ENCODE results near the gene CFAP91. TPM values are rescaled to one million over a fixed set of nuclear protein-coding genes. Genes with fewer than 3 reads are reported as not detected.

The CFAP91 gene
- total and polyA plus RNA-seq, 2 donors (not counting 3 experiments of a cell fraction or from before 2014, with no cell fraction given): 0.40 to 0.54 TPM

DNA sequence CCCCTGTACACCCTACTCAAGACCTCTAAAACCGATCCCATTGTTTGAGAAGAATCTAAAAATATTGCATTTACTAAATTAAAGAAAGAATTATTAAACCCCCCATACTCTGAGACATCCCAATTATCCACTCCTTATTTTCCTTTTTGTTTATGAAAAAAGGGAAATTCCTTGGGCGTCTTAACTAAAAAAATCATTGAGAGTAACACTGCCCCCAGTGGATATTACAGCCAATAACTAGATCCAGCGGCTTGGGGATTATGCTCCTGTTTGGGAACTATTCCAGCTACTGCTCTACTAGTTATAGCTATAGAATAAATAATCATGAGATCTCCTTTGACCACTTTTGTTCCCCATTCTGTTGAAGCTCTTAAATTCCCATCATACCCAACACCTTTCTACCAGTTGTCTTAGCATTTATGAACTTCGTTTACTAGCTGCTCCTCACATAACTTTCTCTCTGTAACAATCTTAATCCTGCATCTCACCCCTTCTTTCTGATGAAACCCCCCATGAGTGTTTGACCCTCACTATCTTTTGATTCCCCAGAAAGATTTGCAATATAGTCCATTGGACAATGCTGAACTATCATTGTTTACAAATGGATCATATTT is 12.7 kb upstream of the CFAP91 start:
- DNase-seq (ENCODE audit: low read depth, low spot score) (peak; percentile 52), FAIRE-seq (peak; percentile 69)
- no peak overlapping the region for H3K4me2 ChIP-seq (ENCODE audit: insufficient read depth, low read length)
- H3K27me3 ChIP-seq (ENCODE audit: control insufficient read depth in 2 of 2, insufficient read depth in 2 of 2, low read length in 2 of 2): no peaks in the 10 kb centered on the region
- intact Hi-C loops (cut with micrococcal nuclease) (loop anchor here (1.0 kb wide), 1 partner anchor 80 kb away; no protein-coding TSS in a partner anchor), dilution Hi-C loops (cut with MboI; ENCODE audit: extremely low pct_ligation_motif_present, low sequenced_read_pairs) (no loop called here)
- BruUV-seq (replicated peaks): no TSS peak
- no peaks in the 10 kb centered on the region for H3K9me1 ChIP-seq (replicated peaks; ENCODE audit: control insufficient read depth, extremely low read depth, insufficient read depth, low read length)
- H3K4me3 ChIP-seq (replicated peaks in 1 of 3; ENCODE audit: insufficient read depth in 1 of 3, low read depth in 1 of 3, low read length in 3 of 3): no peak overlapping the region
- H3K36me3 ChIP-seq (ENCODE audit: control insufficient read depth in 2 of 2, extremely low read depth in 1 of 2, insufficient read depth in 2 of 2, low read length in 2 of 2): no peaks in the 10 kb centered on the region
- no peak overlapping the region for H2AFZ ChIP-seq (ENCODE audit: low read depth, low read length)
- H3K27ac ChIP-seq (ENCODE audit: insufficient read depth, low read depth, low read length): no peak overlapping the region
- H3K9ac ChIP-seq (replicated peaks; ENCODE audit: extremely low read depth, insufficient read depth, low read length): no peak overlapping the region
- TF ChIP-seq FOS (IDR thresholded peaks at IDR 0.05; ENCODE audit: borderline replicate concordance, insufficient read depth, low read length): no peak
- TF ChIP-seq, protein P1, sequence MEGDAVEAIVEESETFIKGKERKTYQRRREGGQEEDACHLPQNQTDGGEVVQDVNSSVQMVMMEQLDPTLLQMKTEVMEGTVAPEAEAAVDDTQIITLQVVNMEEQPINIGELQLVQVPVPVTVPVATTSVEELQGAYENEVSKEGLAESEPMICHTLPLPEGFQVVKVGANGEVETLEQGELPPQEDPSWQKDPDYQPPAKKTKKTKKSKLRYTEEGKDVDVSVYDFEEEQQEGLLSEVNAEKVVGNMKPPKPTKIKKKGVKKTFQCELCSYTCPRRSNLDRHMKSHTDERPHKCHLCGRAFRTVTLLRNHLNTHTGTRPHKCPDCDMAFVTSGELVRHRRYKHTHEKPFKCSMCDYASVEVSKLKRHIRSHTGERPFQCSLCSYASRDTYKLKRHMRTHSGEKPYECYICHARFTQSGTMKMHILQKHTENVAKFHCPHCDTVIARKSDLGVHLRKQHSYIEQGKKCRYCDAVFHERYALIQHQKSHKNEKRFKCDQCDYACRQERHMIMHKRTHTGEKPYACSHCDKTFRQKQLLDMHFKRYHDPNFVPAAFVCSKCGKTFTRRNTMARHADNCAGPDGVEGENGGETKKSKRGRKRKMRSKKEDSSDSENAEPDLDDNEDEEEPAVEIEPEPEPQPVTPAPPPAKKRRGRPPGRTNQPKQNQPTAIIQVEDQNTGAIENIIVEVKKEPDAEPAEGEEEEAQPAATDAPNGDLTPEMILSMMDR (IDR thresholded peaks at IDR 0.05; ENCODE audit: extremely low read depth in 1 of 2, insufficient read depth in 1 of 2, low read depth in 1 of 2, low read length in 2 of 2): peak; percentile 38 to 45
- H3K4me1 ChIP-seq (ENCODE audit: control insufficient read depth, extremely low read depth, insufficient read depth, low read length): no peaks in the 10 kb centered on the region
- POLR2A ChIA-PET: interaction anchor here (0.6 kb wide), 2 partner anchors 323 to 425 kb away, joined by 4 read pairs; no protein-coding TSS in a partner anchor
- CTCF ChIA-PET: interaction anchor here (0.6 to 2.0 kb wide), 25 partner anchors 9 to 213 kb away, joined by 3 to 12 read pairs (median 4); partner anchors contain the start of genes CFAP91 and COX17
- no peaks in the 10 kb centered on the region for H3K9me3 ChIP-seq (replicated peaks; ENCODE audit: control insufficient read depth, insufficient read depth, low read length)
- no peaks in the 10 kb centered on the region for H3K79me2 ChIP-seq (ENCODE audit: control insufficient read depth, insufficient read depth, low read length)
- H4K20me1 ChIP-seq (replicated peaks; ENCODE audit: control insufficient read depth, extremely low read depth, insufficient read depth, low read length): no peaks in the 10 kb centered on the region

DNA sequence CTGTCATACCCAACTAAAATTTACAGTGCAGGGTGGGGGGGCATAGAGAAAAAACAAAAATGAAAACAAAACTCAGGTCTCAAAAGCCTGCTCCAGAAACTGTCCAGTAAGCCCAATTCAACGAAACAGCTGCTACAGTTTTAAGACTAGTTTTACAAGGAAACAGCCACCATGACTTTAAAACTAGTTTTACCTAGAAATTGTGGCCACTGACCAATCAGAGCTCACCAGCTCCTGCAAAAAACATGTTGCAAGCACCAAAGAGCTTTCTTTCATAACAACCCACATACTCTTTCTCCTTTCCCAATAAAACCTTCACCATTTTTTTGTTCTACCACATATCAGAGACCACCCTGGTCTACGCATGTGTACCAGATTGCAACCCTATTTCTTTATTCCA is 7.3 kb upstream of the CFAP91 start:
- no peak for DNase-seq (ENCODE audit: low read depth, low spot score)
- Histone ChIP-seq H3K4me1 (ENCODE audit: control insufficient read depth, extremely low read depth, insufficient read depth, low read length) (no peaks in the 10 kb centered on the region), H3K9ac (replicated peaks; ENCODE audit: extremely low read depth, insufficient read depth, low read length) (no peak overlapping the region), H3K4me2 (ENCODE audit: insufficient read depth, low read length) (no peak overlapping the region), H3K79me2 (ENCODE audit: control insufficient read depth, insufficient read depth, low read length) (no peaks in the 10 kb centered on the region), H3K27me3 (ENCODE audit: control insufficient read depth in 2 of 2, insufficient read depth in 2 of 2, low read length in 2 of 2) (no peaks in the 10 kb centered on the region), H4K20me1 (replicated peaks; ENCODE audit: control insufficient read depth, extremely low read depth, insufficient read depth, low read length) (no peaks in the 10 kb centered on the region), H3K9me3 (replicated peaks; ENCODE audit: control insufficient read depth, insufficient read depth, low read length) (no peaks in the 10 kb centered on the region), H3K9me1 (replicated peaks; ENCODE audit: control insufficient read depth, extremely low read depth, insufficient read depth, low read length) (no peaks in the 10 kb centered on the region), H3K27ac (ENCODE audit: insufficient read depth, low read depth, low read length) (no peak overlapping the region), H3K36me3 (ENCODE audit: control insufficient read depth in 2 of 2, extremely low read depth in 1 of 2, insufficient read depth in 2 of 2, low read length in 2 of 2) (no peaks in the 10 kb centered on the region), H3K4me3 (replicated peaks in 1 of 3; ENCODE audit: insufficient read depth in 1 of 3, low read depth in 1 of 3, low read length in 3 of 3) (no peak overlapping the region), H2AFZ (ENCODE audit: low read depth, low read length) (no peak overlapping the region)
- no TSS peak for BruUV-seq (replicated peaks)
- FAIRE-seq: no peak
- intact Hi-C loops (cut with micrococcal nuclease) (no loop called here), dilution Hi-C loops (cut with MboI; ENCODE audit: extremely low pct_ligation_motif_present, low sequenced_read_pairs) (no loop called here)
- TF ChIP-seq POLR2A (IDR thresholded peaks at IDR 0.05; ENCODE audit: low read depth, low read length): no peak
- no peak for TF ChIP-seq JUN (IDR thresholded peaks at IDR 0.05; ENCODE audit: borderline replicate concordance, insufficient read depth, insufficient read length, low read depth)
- TF ChIP-seq, protein P1 (IDR thresholded peaks at IDR 0.05; ENCODE audit: extremely low read depth in 1 of 2, insufficient read depth in 1 of 2, low read depth in 1 of 2, low read length in 2 of 2): no peak
- TF ChIP-seq EZH2 (IDR thresholded peaks at IDR 0.05; ENCODE audit: borderline replicate concordance, low read depth, low read length, severe bottlenecking): no peak
- TF ChIP-seq GATA2 (IDR thresholded peaks at IDR 0.05; ENCODE audit: insufficient read depth, insufficient read length, low read depth, low read length): no peak
- TF ChIP-seq FOS (IDR thresholded peaks at IDR 0.05; ENCODE audit: borderline replicate concordance, insufficient read depth, low read length): no peak
- TF ChIP-seq MYC (IDR thresholded peaks at IDR 0.05; ENCODE audit: low read depth, low read length): no peak
- no peak for TF ChIP-seq POLR2AphosphoS5 (IDR thresholded peaks at IDR 0.05; ENCODE audit: insufficient read depth, low read depth, low read length)
- TF ChIP-seq, protein P2, sequence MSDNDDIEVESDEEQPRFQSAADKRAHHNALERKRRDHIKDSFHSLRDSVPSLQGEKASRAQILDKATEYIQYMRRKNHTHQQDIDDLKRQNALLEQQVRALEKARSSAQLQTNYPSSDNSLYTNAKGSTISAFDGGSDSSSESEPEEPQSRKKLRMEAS (IDR thresholded peaks at IDR 0.05; ENCODE audit: insufficient read depth, insufficient read length): no peak
- POLR2A ChIA-PET: no interaction called here
- CTCF ChIA-PET: interaction anchor here (0.5 to 1.3 kb wide), 3 partner anchors 14 to 170 kb away, joined by 3 read pairs; no protein-coding TSS in a partner anchor

Measured in endothelial cell of umbilical vein (primary cell).